Measurements from ENCODE around the gene KMT2C. TPM values are rescaled to one million over a fixed set of nuclear protein-coding genes. Genes with fewer than 3 reads are reported as not detected.
"Not testable (repeated sequence)": the region's sequence is repeated elsewhere in the genome, so short reads cannot be mapped to it uniquely, and the experiment has no call there.

Gene KMT2C
- total RNA-seq, 2 experiments from 2014 or later, result 34.2 to 38.2 TPM

DNA sequence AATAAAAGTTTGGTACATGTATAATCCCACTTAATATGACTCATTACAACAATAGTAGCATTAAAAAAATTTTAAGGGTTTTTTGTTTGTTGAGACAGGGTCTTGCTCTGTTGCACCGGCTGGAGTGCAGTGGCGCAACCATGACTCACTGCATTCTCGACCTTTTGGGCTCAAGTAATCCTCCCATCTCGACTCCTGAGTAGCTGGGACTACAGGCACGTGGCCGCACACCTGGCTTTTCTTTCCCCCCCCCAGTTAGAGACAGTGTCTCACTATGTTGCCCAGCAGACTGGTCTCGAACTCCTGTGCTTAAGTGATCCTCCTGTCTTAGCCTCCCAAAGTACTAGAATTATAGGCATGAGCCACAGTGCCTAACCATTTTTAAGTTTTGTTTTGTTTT is 40.7 kb downstream of the KMT2C start:
- no peak for DNase-seq
- H3K27ac Mint-ChIP-seq, result no peak overlapping the region
- H3K9me3 Mint-ChIP-seq, result no peaks in the 10 kb centered on the region
- H3K27me3 Mint-ChIP-seq, result no peaks in the 10 kb centered on the region
- H3K4me1 Mint-ChIP-seq, result peaks cover 49% of the 10 kb centered on the region
- peaks cover 8% of the 10 kb centered on the region for H3K36me3 Mint-ChIP-seq
- no peak overlapping the region for H3K4me3 Mint-ChIP-seq

DNA sequence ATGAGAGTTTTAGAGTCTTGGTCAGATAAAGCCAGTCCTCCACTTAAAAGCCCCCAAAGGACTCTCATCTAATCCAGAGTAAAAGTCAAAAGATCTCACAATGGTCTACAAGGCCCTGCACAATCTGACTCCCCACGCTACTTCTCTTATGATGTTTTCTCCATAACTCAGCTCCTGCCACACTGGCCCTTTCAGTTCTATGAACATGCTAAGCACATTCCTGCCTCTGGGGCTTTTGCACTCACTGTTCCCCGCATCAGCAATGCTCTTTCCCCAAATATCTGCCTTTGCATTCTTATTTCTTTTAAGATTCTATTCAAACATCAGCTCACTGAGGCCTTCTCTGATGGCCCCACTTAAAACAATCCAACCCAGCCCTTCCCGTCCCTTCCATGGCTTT is 41.6 kb downstream of the KMT2C start:
- peaks cover 46% of the 10 kb centered on the region for H3K4me1 Mint-ChIP-seq
- H3K27ac Mint-ChIP-seq, H3K27me3 Mint-ChIP-seq, DNase-seq, H3K4me3 Mint-ChIP-seq, H3K9me3 Mint-ChIP-seq: not testable (repeated sequence)
- peaks cover 10% of the 10 kb centered on the region for H3K36me3 Mint-ChIP-seq

DNA sequence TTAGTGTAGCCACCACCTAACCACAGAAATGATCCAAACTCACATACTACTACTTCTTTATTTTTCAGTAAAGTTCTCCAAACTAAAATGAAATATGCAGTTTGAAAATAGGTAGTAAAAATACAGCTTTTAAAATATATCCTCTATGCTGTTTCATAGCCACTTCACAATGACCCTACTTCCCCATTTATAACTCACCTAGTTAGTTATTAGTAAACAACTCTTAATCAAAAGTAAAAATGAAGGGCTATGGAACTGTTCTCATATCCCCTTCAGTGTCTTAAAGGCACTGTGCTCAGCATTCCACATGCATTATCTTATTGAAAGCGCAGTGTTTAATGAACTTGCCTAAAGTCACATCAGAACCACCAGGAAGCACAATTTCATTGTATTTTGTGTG is 43.5 kb downstream of the KMT2C start:
- peaks cover 39% of the 10 kb centered on the region for H3K4me1 Mint-ChIP-seq
- H3K27me3 Mint-ChIP-seq, result no peaks in the 10 kb centered on the region
- no peak overlapping the region for H3K27ac Mint-ChIP-seq
- no peak for DNase-seq
- H3K9me3 Mint-ChIP-seq, result no peaks in the 10 kb centered on the region
- no peak overlapping the region for H3K4me3 Mint-ChIP-seq
- peaks cover 4% of the 10 kb centered on the region for H3K36me3 Mint-ChIP-seq

DNA sequence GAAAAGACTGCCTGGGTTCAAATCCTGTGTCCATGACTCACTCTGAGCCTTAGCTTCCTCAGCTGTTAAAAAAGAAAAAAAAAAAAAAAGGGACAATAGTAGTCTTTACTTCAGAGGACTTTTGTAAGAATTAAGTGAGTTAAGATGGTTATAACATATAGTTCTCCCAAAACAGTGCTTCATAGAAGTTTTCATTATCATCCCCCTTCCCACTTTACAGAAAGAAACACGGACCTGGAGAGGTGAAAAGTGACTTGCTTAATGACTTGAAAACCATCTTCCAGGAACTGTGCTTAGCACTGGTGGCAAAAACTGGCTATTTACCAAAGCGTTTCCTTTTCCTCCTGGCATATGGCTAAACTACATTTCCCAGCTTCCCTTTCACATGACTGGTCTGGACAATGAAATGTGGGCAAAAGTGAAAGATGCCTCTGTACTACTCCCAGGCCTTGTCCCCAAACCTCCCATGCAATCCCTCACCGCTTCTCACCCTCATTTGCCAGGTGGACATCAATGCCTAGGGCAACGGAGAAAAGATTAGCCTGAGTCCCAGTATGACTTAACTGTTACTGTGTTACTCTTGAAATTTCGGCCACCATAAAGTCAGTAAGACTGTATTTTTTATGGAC is 49.6 kb downstream of the KMT2C start:
- not testable (repeated sequence) for DNase-seq, H3K27me3 Mint-ChIP-seq, H3K9me3 Mint-ChIP-seq, H3K4me3 Mint-ChIP-seq, H3K36me3 Mint-ChIP-seq, H3K27ac Mint-ChIP-seq
- H3K4me1 Mint-ChIP-seq, result peaks cover 14% of the 10 kb centered on the region

DNA sequence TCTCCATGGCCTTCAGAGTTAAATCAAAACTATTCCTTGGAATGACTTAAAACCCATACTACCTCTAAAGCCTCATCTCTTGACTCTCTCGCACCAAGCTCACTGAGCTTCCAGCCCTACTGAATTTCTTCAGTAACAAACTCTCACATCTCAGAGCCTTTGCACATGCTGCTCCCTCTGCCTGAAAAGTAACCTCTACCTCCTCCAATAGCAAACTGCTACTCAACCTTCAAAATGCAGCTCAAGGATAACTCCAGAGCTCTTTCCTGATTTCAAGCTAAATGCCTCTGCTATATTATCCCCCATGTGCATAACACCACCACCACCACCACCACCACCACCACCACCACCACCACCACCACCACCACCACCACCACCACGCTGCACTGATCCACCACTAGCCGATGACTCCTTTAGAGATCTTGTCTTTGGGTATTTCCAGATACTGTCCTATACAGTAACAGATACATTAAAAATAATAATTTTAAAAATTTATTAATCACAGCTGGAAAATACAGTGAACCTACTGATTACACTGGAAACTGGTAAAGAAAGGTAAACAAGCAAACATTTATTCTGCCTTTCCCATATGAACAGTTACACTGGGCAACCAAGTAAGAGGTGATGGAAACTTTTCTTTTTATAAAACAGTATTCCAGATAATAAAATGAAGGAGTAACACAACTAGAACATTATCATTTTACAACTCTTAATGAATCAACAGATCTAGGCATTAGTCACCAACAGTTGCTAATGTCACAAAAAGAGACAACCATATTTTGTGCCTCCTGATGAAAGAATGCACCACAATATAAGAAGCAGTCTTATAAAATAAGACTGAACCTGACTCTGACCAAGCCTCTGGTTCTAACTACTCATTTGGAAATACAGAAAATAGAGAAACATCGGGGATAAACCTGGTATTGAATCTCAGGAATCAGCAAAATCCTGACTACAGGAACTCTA is 51.3 kb downstream of the KMT2C start:
- not testable (repeated sequence) for H3K27ac Mint-ChIP-seq, H3K27me3 Mint-ChIP-seq, H3K36me3 Mint-ChIP-seq, H3K9me3 Mint-ChIP-seq, DNase-seq, H3K4me3 Mint-ChIP-seq
- peaks cover 14% of the 10 kb centered on the region for H3K4me1 Mint-ChIP-seq

DNA sequence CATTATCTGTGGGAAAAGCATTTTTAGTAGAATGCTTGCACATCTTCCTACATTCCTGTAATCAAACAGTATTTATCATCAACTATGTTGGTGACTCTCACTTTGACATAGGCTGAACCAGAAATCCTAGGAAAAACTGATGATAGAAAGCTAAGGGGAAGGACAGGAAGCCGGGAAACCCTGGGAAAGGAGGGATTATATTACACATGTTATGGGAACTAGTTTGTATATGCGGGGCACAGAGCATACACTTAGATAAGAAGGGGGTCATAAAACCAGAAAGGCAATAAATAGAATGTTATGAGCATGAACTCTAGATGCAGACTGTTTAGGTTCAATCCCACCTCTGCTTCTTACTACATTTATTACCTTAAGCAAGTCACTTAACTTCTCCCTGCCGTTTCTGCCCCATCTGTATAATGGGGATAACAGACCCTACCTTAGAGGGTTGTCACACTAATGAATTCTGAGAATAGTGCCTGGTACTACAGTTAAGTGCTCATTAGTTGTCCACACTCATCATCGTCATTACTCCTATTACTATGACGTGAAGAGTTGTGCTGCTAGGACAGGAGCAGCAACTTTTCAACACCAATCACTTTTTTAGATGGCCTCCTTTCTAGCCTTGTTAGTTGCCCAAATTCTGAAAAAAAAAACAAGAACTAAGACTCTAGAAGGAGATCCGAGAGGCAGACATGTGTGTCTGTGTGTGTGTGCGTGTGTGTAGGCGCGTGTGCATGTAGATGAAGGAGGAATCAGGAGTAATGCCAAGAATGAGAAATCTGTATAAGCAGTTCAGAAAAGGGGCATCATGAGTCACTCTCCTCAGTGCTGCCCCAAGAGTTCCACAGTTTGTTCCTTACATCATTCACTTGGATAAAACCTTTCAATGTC is 52.2 kb downstream of the KMT2C start:
- Mint-ChIP-seq H3K4me1 (peaks cover 19% of the 10 kb centered on the region), H3K27me3 (no peaks in the 10 kb centered on the region), H3K9me3 (peaks cover 2% of the 10 kb centered on the region), H3K36me3 (peaks cover 3% of the 10 kb centered on the region), H3K4me3 (no peak overlapping the region), H3K27ac (no peak overlapping the region)
- DNase-seq, result no peak

DNA sequence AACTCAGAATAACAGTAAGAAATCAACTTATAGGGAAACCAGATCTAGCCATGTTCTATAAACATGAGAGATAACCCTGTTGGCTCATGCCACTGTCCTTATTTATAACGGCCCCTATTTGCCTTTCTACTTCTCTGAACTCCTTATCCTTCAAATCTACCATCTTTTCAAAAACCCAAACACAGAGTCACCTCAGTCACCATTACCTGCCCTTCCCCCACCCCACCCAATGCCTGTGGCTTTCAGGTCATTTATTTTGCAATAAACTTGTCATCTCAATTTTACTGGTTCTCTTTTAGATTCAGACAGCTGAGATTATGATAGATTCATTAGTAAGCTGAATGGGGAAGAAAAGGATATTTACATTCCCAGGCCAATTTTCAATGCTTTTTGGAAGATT is 53.6 kb downstream of the KMT2C start:
- Mint-ChIP-seq H3K27me3 (no peaks in the 10 kb centered on the region), H3K4me3 (no peak overlapping the region), H3K4me1 (peaks cover 20% of the 10 kb centered on the region), H3K9me3 (peaks cover 4% of the 10 kb centered on the region), H3K36me3 (peaks cover 7% of the 10 kb centered on the region), H3K27ac (no peak overlapping the region)
- no peak for DNase-seq

DNA sequence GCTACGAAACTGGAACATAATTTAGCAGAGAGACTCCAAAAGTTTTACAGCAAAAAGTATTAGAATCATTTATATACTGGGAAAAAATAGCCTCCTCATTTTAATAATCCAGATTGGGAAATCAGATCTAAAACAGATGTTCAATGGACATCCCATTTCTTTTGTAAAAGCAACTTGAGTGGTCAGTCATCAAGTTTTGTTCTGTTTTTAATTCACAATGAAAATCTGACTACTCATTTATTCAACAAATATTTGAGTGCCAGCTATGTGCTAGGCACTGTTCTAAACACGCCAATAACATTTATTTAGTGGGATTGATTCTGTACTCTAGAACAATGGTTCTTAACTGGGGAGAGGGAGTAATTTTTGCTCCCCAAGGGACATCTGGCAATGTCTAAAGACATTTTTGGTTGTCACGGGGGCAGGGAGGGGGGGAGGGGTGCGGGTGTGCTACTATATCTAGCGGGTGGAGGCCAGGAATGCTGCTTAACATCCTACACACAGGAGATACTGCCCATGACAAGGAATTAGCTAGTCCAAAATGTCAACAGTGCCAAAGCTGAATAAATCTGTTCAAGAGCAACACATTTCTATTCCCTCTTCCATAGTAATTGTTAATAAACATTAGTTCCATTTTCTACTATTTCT is 54.7 kb downstream of the KMT2C start:
- not testable (repeated sequence) for H3K27ac Mint-ChIP-seq, H3K27me3 Mint-ChIP-seq, H3K4me3 Mint-ChIP-seq, DNase-seq, H3K9me3 Mint-ChIP-seq
- H3K36me3 Mint-ChIP-seq, result peaks cover 11% of the 10 kb centered on the region
- H3K4me1 Mint-ChIP-seq, result peaks cover 23% of the 10 kb centered on the region

DNA sequence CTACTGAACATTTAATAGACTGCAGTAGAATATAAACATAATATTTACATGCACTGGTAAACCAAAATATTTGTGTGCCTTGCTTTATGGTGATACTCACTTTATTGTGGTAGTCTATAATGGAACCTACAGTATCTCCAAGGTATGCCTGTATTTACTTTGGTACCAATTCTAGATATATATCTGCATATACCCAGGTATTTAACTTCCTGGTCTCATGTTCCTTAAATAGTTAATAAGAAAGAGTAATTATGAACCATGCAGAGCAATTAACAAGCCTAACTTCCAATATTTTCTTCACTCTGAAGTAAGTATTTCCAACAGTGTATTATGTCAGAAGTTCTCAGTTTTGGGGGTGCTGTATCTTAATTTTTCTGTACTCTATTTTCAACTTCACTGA is 57.3 kb downstream of the KMT2C start:
- Mint-ChIP-seq H3K4me1 (peaks cover 21% of the 10 kb centered on the region), H3K36me3 (peaks cover 14% of the 10 kb centered on the region)
- not testable (repeated sequence) for H3K9me3 Mint-ChIP-seq, H3K27me3 Mint-ChIP-seq, H3K4me3 Mint-ChIP-seq, DNase-seq, H3K27ac Mint-ChIP-seq

DNA sequence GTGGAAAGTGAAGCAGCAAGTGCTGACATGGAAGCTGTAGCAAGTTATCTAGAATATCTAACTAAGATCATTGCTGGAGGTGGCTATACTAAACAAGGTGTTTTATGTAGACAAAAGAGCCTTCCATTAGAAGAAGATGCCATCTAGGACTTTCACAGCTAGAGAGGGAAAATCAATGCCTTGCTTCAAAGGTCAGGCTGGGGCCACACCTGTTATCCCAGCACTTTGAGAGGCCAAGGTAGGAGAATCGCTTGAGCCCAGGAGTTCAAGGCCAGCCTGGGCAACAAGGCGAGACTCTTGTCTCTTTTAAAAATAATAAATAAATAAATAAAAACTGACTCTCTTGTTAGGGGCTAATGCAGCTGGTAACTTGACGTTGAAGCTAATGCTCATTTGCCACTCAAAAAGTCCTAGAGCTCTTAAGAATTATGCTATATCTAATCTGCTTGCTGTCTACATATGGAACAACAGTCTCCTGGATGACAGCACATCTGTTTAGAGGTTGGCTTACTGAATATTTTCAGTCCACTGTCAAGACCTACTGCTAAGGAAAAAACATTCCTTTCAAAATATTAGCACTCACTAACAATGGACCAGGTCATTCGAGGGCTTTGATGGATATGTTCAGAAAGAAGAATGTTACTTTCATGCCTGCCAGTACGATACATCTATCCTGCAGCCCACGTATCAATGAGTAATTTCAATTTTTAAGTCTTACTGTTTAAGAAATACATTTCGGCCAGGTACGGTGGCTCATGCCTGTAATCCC is 58.9 kb downstream of the KMT2C start:
- H3K4me3 Mint-ChIP-seq, H3K27me3 Mint-ChIP-seq, H3K27ac Mint-ChIP-seq, DNase-seq: not testable (repeated sequence)
- Mint-ChIP-seq H3K36me3 (peaks cover 29% of the 10 kb centered on the region), H3K4me1 (peaks cover 21% of the 10 kb centered on the region), H3K9me3 (peaks cover 20% of the 10 kb centered on the region)

DNA sequence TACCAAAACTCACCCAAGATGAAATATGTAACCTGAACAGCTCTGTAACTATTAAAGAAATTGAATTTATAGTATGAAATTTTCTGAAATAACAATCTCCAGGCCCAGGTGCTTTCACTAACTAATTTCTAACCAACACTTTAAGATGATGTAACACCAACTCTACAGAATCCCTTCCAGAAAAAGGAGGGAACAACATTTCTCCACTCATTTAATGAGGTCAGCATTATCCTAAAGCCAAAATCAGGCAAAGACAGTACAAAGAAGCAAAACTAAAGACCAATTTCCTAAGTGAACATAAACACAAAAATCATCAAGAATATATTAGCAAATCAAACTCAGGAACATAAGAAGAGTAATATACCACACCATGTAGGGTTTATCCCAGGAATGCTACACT is 65.5 kb downstream of the KMT2C start:
- no peak for DNase-seq
- H3K36me3 Mint-ChIP-seq, result peaks cover 50% of the 10 kb centered on the region
- no peaks in the 10 kb centered on the region for H3K27me3 Mint-ChIP-seq
- peaks cover 28% of the 10 kb centered on the region for H3K4me1 Mint-ChIP-seq
- H3K9me3 Mint-ChIP-seq, result peaks cover 30% of the 10 kb centered on the region
- peak overlapping the region; percentile 0 for H3K27ac Mint-ChIP-seq
- H3K4me3 Mint-ChIP-seq, result no peak overlapping the region

DNA sequence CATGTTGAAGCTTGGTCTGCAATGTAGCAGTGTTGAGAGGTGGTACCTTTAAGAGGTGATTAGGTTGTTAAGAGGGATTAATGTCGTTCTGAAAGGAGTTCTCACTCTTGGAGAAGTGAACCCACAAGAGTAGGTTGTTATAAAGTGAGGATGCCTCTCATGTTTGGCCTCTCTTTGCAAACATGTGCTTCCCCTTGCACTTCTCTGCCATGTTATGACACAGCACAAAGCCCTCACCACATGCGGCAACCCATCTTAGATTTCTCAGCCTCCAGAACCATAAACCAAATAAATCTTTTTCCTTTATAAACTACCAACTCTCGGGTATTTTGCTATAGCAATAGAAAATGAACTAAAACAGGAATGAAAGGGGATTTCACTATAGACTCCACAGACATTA is 66.3 kb downstream of the KMT2C start:
- Mint-ChIP-seq H3K27ac (no peak overlapping the region), H3K36me3 (peaks cover 50% of the 10 kb centered on the region), H3K9me3 (peaks cover 30% of the 10 kb centered on the region), H3K4me1 (peaks cover 30% of the 10 kb centered on the region), H3K4me3 (no peak overlapping the region), H3K27me3 (no peaks in the 10 kb centered on the region)
- no peak for DNase-seq

DNA sequence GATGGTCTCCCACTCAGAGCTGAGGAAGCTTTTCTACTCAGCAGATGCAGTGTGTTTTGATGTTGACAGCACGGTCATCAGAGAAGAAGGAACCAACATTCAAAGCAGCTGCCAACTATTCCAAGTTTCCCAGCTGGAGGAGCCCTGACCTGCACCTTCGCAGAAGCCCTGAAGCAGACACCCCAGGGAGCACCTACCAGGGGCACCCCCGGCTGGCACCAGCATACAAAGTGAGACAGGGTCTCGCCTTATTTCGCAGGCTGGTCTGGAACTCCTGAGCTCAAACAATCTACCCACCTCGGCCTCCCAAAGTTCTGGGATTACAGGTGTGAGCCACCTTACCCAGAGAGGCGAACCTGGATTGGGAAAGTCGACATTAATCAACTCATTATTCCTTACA is 68.6 kb downstream of the KMT2C start:
- H3K27me3 Mint-ChIP-seq, result no peaks in the 10 kb centered on the region
- H3K9me3 Mint-ChIP-seq, result peaks cover 21% of the 10 kb centered on the region
- no peak overlapping the region for H3K4me3 Mint-ChIP-seq
- H3K36me3 Mint-ChIP-seq, result peaks cover 37% of the 10 kb centered on the region
- no peak for DNase-seq
- no peak overlapping the region for H3K27ac Mint-ChIP-seq
- H3K4me1 Mint-ChIP-seq, result peaks cover 47% of the 10 kb centered on the region

DNA sequence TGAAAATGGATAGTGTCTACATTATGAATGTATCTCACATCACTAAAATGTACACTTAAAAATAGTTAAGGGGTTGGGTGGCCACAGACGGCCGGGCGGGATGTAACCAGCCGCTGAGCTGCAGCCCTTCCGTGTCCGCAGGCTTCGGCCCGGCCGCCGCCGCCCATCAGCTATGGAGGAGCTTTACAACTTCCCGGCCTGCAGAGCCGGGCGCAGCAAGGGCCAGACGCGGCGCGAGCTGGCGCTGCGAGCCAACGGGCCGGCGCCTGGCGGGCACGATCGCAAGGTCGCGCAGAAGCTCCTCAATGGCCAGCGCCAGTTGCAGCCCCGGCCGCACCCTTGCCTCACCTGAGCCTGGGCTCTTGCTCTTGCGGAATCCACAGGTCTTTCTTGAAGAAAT is 69.1 kb downstream of the KMT2C start:
- Mint-ChIP-seq H3K9me3 (peaks cover 16% of the 10 kb centered on the region), H3K4me1 (peaks cover 47% of the 10 kb centered on the region), H3K27me3 (no peaks in the 10 kb centered on the region), H3K4me3 (no peak overlapping the region), H3K27ac (no peak overlapping the region), H3K36me3 (peaks cover 33% of the 10 kb centered on the region)
- DNase-seq, result no peak
